Gastrocnemius medialis (tissue), 4 donors: ENCODE results near the gene BRICD5. TPM values are rescaled to one million over a fixed set of nuclear protein-coding genes. Genes with fewer than 3 reads are reported as not detected.

Experiments
- ATAC-seq, 2 donors: fragments of 150-250 bp; one replicate each; pipeline ENCODE4 v1.9.1; 2016
- DNase-seq, 2 donors: peaks; one replicate each; pipeline ENCODE4 v3.0.0-alpha.2; 2019
- H3K27ac ChIP-seq, 4 donors: fragments of 200-600 bp; sonication (generic); 1 replicate in 1 of 4; 2 replicates in 3 of 4; pipeline ENCODE4 v1.5.1; 2016 to 2018; ENCODE audit warnings: mild to moderate bottlenecking in 2 of 4, moderate library complexity in 1 of 4
- H3K27me3 ChIP-seq, 3 donors: fragments of 200-600 bp; sonication (generic) in 2 of 3; 1 replicate in 1 of 3; 2 replicates in 2 of 3; pipeline versions ENCODE4 v1.5.1 to v1.6.0; 2016 to 2019; ENCODE audit warnings: mild to moderate bottlenecking in 1 of 3, moderate library complexity in 1 of 3
- H3K36me3 ChIP-seq, 2 donors: fragments of 200-600 bp; sonication (generic) in 1 of 2; one replicate each; pipeline ENCODE4 v1.5.1; 2017 to 2018
- H3K4me1 ChIP-seq, 2 donors: fragments of 200-600 bp; sonication (generic) in 1 of 2; one replicate each; pipeline ENCODE4 v1.5.1; 2016 to 2017; ENCODE audit warnings: mild to moderate bottlenecking in 2 of 2
- H3K4me3 ChIP-seq, 4 donors: fragments of 200-600 bp; sonication (generic) in 3 of 4; 1 replicate in 1 of 4; 2 replicates in 3 of 4; pipeline ENCODE4 v1.5.1; 2016 to 2019; ENCODE audit warnings: mild to moderate bottlenecking in 2 of 4
- H3K9me3 ChIP-seq, 3 donors: fragments of 200-600 bp; sonication (generic) in 2 of 3; 1 replicate in 1 of 3; 2 replicates in 2 of 3; pipeline ENCODE4 v1.5.1; 2016 to 2019
- CTCF ChIP-seq, 5 experiments: fragments of 450-650 bp in 3 of 5; fragments of 200-600 bp in 2 of 5; sonication (generic) in 2 of 5; IDR thresholded peaks in 4 of 5; conservative IDR thresholded peaks in 1 of 5; 1 replicate in 4 of 5; 2 replicates in 1 of 5; pipeline ENCODE4 v1.5.1; 2016 to 2019; ENCODE audit warnings: antibody characterized with exemption in 5 of 5, mild to moderate bottlenecking in 3 of 5, moderate library complexity in 3 of 5
- POLR2A ChIP-seq, 2 donors: fragments of 450-650 bp; IDR thresholded peaks; one replicate each; pipeline ENCODE4 v1.6.1; 2017; ENCODE audit warnings: antibody characterized with exemption in 2 of 2, mild to moderate bottlenecking in 2 of 2, moderate library complexity in 2 of 2
- in situ Hi-C, 4 donors: fragments of 200-750 bp; cut with MboI; loops; one replicate each; pipeline versions ENCODE4 v1.15.0 to v1.8.0; 2017; ENCODE audit warnings: low sequenced_read_pairs in 4 of 4
- intact Hi-C: fragments of 100-400 bp; cut with DNase I; formaldehyde crosslinking; loops from one replicate; pipeline ENCODE4 v1.15.1; 2023; ENCODE audit warnings: low total_unique reads
- total RNA-seq, 4 donors: library from RNA; depleted of rRNA; stranded (reverse); fragments of >200 nt; gene quantifications; one replicate each; pipeline versions ENCODE4 v1.1.0 to v1.2.3, GENCODE V29; 2016

The BRICD5 gene
- total RNA-seq, 4 donors from 2014 or later = 0.15 to 2.2 (median 1.4) TPM

GRCh38 chr16:2179107-2179501, 31.6 kb downstream of the BRICD5 start:
- Histone ChIP-seq H3K4me1 (no peaks in the 10 kb centered on the region), H3K27me3 (no peaks in the 10 kb centered on the region), H3K9me3 (no peaks in the 10 kb centered on the region), H3K36me3 (peaks cover 0 to 31% of the 10 kb centered on the region in 2 donors), H3K27ac (no peak overlapping the region), H3K4me3 (no peak overlapping the region)
- intact Hi-C loops = no loop called here
- TF ChIP-seq CTCF (IDR thresholded peaks at IDR 0.05 in 4 of 5, conservative IDR thresholded peaks at IDR 0.05 in 1 of 5) (no peak), POLR2A (IDR thresholded peaks at IDR 0.05) (no peak)
- in situ Hi-C loops = no loop called here
- no peak for ATAC-seq
- no peak for DNase-seq

GRCh38 chr16:2178321-2179106, 32.1 kb downstream of the BRICD5 start:
- ATAC-seq (peak; percentile 23 to 40), DNase-seq (no peak)
- no peak overlapping the region for H3K27ac ChIP-seq
- no peaks in the 10 kb centered on the region for H3K27me3 ChIP-seq
- in situ Hi-C loops (no loop called here), intact Hi-C loops (no loop called here)
- TF ChIP-seq POLR2A (IDR thresholded peaks at IDR 0.05) (no peak), CTCF (IDR thresholded peaks at IDR 0.05 in 4 of 5, conservative IDR thresholded peaks at IDR 0.05 in 1 of 5) (no peak)
- H3K9me3 ChIP-seq = no peaks in the 10 kb centered on the region
- no peak overlapping the region for H3K4me3 ChIP-seq
- H3K36me3 ChIP-seq = peaks cover 0 to 36% of the 10 kb centered on the region in 2 donors
- H3K4me1 ChIP-seq = no peaks in the 10 kb centered on the region

GRCh38 chr16:2177561-2177960, 33.1 kb downstream of the BRICD5 start:
- intact Hi-C loops = no loop called here
- DNase-seq (no peak), ATAC-seq (no peak)
- in situ Hi-C loops = no loop called here
- Histone ChIP-seq H3K27me3 (no peaks in the 10 kb centered on the region), H3K4me3 (no peak overlapping the region), H3K9me3 (no peaks in the 10 kb centered on the region), H3K4me1 (no peaks in the 10 kb centered on the region), H3K36me3 (peaks cover 0 to 46% of the 10 kb centered on the region in 2 donors), H3K27ac (no peak overlapping the region)
- TF ChIP-seq POLR2A (IDR thresholded peaks at IDR 0.05) (no peak), CTCF (IDR thresholded peaks at IDR 0.05 in 4 of 5, conservative IDR thresholded peaks at IDR 0.05 in 1 of 5) (no peak)

GRCh38 chr16:2177101-2177500, 33.6 kb downstream of the BRICD5 start:
- Histone ChIP-seq H3K27me3 (no peaks in the 10 kb centered on the region), H3K4me1 (no peaks in the 10 kb centered on the region), H3K36me3 (peaks cover 0 to 51% of the 10 kb centered on the region in 2 donors), H3K9me3 (no peaks in the 10 kb centered on the region), H3K27ac (no peak overlapping the region), H3K4me3 (no peak overlapping the region)
- TF ChIP-seq POLR2A (IDR thresholded peaks at IDR 0.05) (no peak), CTCF (IDR thresholded peaks at IDR 0.05 in 4 of 5, conservative IDR thresholded peaks at IDR 0.05 in 1 of 5) (no peak)
- ATAC-seq = no peak
- in situ Hi-C loops (no loop called here), intact Hi-C loops (no loop called here)
- no peak for DNase-seq
